Lower leg skin (tissue), 3 donors: Measurements from ENCODE around the gene JADE3.

Experiments used
- CTCF ChIP-seq, 3 donors: fragments of 450-650 bp; IDR thresholded peaks; one replicate each; pipeline ENCODE4 v1.5.1; 2016; ENCODE audit warnings: antibody characterized with exemption in 3 of 3, mild to moderate bottlenecking in 3 of 3, moderate library complexity in 2 of 3
- POLR2A ChIP-seq, 2 donors: fragments of 450-650 bp; IDR thresholded peaks; one replicate each; pipeline ENCODE4 v1.6.1; 2016 to 2017; ENCODE audit warnings: antibody characterized with exemption in 2 of 2, mild to moderate bottlenecking in 1 of 2, moderate library complexity in 1 of 2

GRCh38 chrX:46913667-46914066, 1.4 kb downstream of the JADE3 start:
- TF ChIP-seq POLR2A (IDR thresholded peaks at IDR 0.05) (no peak), CTCF (IDR thresholded peaks at IDR 0.05) (no peak)
